GM13976 (cell line): ENCODE data around the gene POLE4.

ENCODE experiments used
- DNase-seq: peaks from one replicate; pipeline ENCODE4 v3.0.0; 2012; ENCODE audit warnings: low spot score
- CTCF ChIP-seq: IDR thresholded peaks from 2 replicates; pipeline ENCODE4 v1.5.1; 2012; ENCODE audit warnings: borderline replicate concordance, mild to moderate bottlenecking; ENCODE audit not compliant: insufficient read depth; ENCODE audit errors: extremely low read depth, missing control alignments, control extremely low read depth
- in situ Hi-C: fragments of 300-500 bp; cut with MboI; formaldehyde crosslinking; loops from one replicate; pipeline ENCODE4 v1.12.0; 2022; ENCODE audit warnings: low sequenced_read_pairs, mixed read lengths, inconsistent platforms; ENCODE audit not compliant: unreplicated experiment

The POLE4 gene

GRCh38 chr2:74917702-74918619 is 40.5 kb upstream of the POLE4 start:
- no peak for DNase-seq
- no peak for TF ChIP-seq CTCF
- in situ Hi-C loops: loop anchor here (10.0 to 25.0 kb wide), 3 partner anchors 137 to 694 kb away; no protein-coding TSS in a partner anchor

- peak; percentile 93 for TF ChIP-seq CTCF
- peak; percentile 87 for DNase-seq
- in situ Hi-C loops: loop anchor here (10.0 to 25.0 kb wide), 3 partner anchors 135 to 692 kb away; no protein-coding TSS in a partner anchor
These were observed 38.6 kb upstream of the POLE4 start for GRCh38 chr2:74919827-74920226.

- no peak for TF ChIP-seq CTCF
- in situ Hi-C loops: loop anchor here (25.0 kb wide), 2 partner anchors 316 to 691 kb away; no protein-coding TSS in a partner anchor
- DNase-seq: no peak
These were observed 37.2 kb upstream of the POLE4 start for GRCh38 chr2:74921236-74921736.

GRCh38 chr2:74922592-74923227 is 35.7 kb upstream of the POLE4 start:
- in situ Hi-C loops: loop anchor here (25.0 kb wide), 2 partner anchors 315 to 690 kb away; no protein-coding TSS in a partner anchor
- DNase-seq: no peak
- no peak for TF ChIP-seq CTCF

GRCh38 chr2:74924463-74925265 is 33.8 kb upstream of the POLE4 start:
- no peak for TF ChIP-seq CTCF
- in situ Hi-C loops: loop anchor here (25.0 kb wide), 3 partner anchors 313 to 688 kb away; no protein-coding TSS in a partner anchor
- no peak for DNase-seq

- no peak for DNase-seq
- no peak for TF ChIP-seq CTCF
- in situ Hi-C loops: loop anchor here (25.0 kb wide), 1 partner anchor 487 kb away; no protein-coding TSS in a partner anchor
These were observed 33.1 kb upstream of the POLE4 start for GRCh38 chr2:74925361-74925786.
